GM21423 (cell line): ENCODE data around the gene ZNF467.

Experiments
- ATAC-seq: cut with Tn5 transposase; IDR thresholded peaks from one replicate; pipeline ENCODE4 v1.9.1; 2021; ENCODE audit warnings: mild to moderate bottlenecking, moderate library complexity; ENCODE audit not compliant: unreplicated experiment

The ZNF467 gene

DNA sequence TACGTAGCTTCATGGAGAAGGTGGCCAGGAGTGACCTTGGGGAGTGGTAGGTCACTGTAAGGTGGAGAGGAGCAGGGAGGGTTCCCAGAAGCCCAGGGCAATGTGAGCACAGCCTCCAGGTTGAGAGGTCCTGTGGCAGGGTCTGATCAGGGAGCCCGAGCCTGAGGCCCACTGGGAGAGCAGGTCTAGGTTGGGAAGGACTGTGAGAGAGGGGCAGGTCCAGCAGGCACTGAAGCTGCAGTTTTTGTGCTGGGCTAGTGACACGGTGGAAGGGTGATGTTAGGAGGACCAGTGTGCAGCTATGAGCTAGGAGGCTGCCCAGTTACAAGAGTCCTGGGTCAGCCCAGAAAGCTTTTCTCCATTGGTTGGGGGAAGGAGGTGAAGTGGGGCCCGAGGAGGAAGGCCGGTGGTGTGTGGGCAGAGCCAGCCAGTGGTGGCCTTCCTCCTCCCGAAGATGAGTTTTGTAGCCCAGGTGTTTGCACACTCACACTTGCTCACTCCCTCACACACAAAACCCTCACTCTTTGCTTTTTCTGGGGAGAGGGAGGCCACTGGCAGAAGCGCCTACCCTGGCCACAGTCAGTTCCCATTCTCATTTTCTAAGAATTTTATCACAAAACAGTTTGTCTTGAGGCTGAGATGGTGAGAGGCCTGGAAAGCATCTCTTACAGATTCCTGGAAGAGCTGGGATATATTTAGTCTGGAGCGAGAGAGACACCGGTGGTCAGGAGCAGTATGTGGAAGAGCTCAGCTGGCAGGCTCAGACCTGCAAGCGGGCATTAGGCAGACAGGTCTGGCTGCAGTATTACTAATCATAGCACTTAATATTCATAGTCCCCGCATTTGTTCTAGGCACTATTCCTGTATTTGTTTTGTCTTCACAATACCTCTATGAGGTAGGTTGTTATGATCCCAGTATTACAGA lies 57.1 kb downstream of the ZNF467 start:
- no peak for ATAC-seq

DNA sequence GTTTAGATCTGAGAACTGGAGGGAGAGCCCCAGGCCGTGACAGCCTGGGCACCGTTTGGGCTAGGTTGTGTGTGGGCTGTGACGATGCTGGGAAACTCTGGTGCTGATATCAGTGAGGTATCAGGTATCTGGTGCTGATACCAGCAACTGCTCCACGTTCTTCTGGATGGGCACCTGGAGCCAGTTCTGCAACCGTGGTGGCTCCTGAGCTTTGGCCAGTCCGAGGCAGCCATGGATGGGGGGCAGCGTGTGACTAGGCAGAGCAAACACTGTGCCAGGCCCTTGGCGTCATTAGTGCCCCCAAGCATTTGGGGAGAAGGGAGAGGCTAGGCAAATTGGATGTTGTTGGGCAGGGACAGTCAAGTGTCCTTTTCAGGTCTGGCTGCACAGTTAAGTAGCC lies 57.9 kb downstream of the ZNF467 start:
- ATAC-seq, result no peak

DNA sequence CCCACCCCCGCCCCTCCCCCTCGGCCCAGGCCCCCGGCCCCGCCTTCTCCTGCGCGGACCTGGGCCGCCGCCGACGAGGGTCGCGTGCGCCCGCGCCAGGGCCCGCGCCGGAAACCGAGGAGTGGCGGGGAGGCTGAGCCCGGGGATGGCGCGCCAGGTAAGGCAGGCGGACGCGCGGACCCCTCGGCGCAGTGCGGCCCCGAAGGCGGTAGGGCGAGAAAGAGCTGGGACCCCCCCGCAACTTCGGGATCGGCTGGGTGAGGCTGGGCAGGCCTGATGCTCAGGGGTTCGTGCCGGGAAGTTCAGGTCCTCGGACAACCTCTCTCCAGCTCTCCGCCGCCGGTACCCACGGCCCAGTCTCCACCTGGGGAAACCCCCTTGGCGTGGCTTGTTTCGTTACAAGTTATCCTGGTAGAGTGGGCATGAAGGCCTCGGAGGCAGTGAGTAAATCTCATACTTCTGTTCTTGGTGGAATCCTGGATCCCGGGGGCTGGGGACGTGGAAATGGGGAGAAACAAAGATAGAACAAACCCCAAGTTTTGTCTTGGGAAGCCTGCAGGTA lies 58.4 kb downstream of the ZNF467 start:
- peak; percentile 12 for ATAC-seq
